MV-4-11 (cell line): Measurements from ENCODE around the gene CBL.

Source experiments
- DNase-seq: peaks from one replicate; lab custom pipeline; 2025; lab: John Stamatoyannopoulos, UW

CBL gene

GRCh38 chr11:119347940-119348605, 141.9 kb downstream of the CBL start:
- DNase-seq, result no peak

- DNase-seq, result no peak
These were observed 144.2 kb downstream of the CBL start for GRCh38 chr11:119350302-119350701.

- DNase-seq, result no peak
These were observed 145.1 kb downstream of the CBL start for GRCh38 chr11:119351232-119351631.

- no peak for DNase-seq
These were observed 146.7 kb downstream of the CBL start for GRCh38 chr11:119352857-119353260.

GRCh38 chr11:119355091-119355843, 149.1 kb downstream of the CBL start:
- DNase-seq, result no peak

- peak; percentile 47 for DNase-seq
These were observed 150.4 kb downstream of the CBL start for GRCh38 chr11:119356349-119357031.

- no peak for DNase-seq
These were observed 150.9 kb downstream of the CBL start for GRCh38 chr11:119357074-119357473.
